ENCODE data around the gene SPRY2. TPM values are rescaled to one million over a fixed set of nuclear protein-coding genes. Genes with fewer than 3 reads are reported as not detected.

SPRY2 gene
- total RNA-seq (2012; rRNA removed) (21.1 and 26.4 TPM in 2 replicates), polyA plus RNA-seq (2012; rRNA removed) (47.9 and 53.9 TPM in 2 replicates), Bru-seq, nascent RNA (percentile 98 among the genes with signal in this experiment), BruChase-seq, experiment 1, labeled RNA remaining after a 6-hour chase (percentile 47 among the genes with signal in this experiment), BruChase-seq, experiment 2, labeled RNA remaining after a 2-hour chase (percentile 58 among the genes with signal in this experiment)
- polyA plus RNA-seq (2012; cell fraction: cytosol; rRNA removed), result 35.5 and 39.0 TPM in 2 replicates
- polyA plus RNA-seq (2012; cell fraction: nucleus; rRNA removed; ENCODE audit: low replicate concordance), result 63.3 and 76.1 TPM in 2 replicates
- long read RNA-seq, transcript SPRY2-201 (2 exons, 2,708 nt), result minor isoform, 5 of 62 reads
- long read RNA-seq, transcript SPRY2-202 (2 exons, 2,111 nt), result major isoform, 43 of 62 reads
- long read RNA-seq, partial matches to known transcripts, result 0 of 62 reads
- long read RNA-seq, other reads (novel, unspliced or antisense), result 14 of 62 reads

GRCh38 chr13:80341101-80341755, at the start of gene SPRY2:
SPRY2 (minus strand) TSS chr13:80341126; CDS start chr13:80337705, 3,421 bp downstream.
- peak within 1 kb of the TSS; percentile 88 for H3K4me3 ChIP-seq (ENCODE audit: insufficient read depth, low read depth, low read length)
- intact Hi-C loops (cut with micrococcal nuclease), result loop anchor here (2.0 to 10.0 kb wide), 4 partner anchors 209 to 916 kb away; no protein-coding TSS in a partner anchor
- peaks cover 0 to 16% of the 10 kb centered on the region in 2 experiments; a peak in 2 of 4 replicates for H3K79me1 ChIP-seq (ENCODE audit: low read depth in 1 of 2, low read length in 2 of 2)
- H3K27ac ChIP-seq (ENCODE audit: insufficient read depth, low read length), result peak within 1 kb of the TSS; percentile 84
- POLR2A ChIA-PET (ENCODE audit: unreplicated experiment), result interaction anchor here (0.6 to 1.0 kb wide), 6 partner anchors 109 to 631 kb away, joined by 3 to 9 read pairs (median 3); no protein-coding TSS in a partner anchor
- ATAC-seq (ENCODE audit: low read depth), result peak; percentile 80
- H4K5ac ChIP-seq (ENCODE audit: low read depth, low read length), result peak within 1 kb of the TSS; percentile 73
- DNase-seq, result peak; percentile 96
- H2BK120ac ChIP-seq (ENCODE audit: low read depth, low read length), result peak within 1 kb of the TSS; percentile 74
- H4K8ac ChIP-seq (ENCODE audit: low read depth in 2 of 2, low read length in 2 of 2), result peak within 1 kb of the TSS; percentile 78 to 85
- peak within 1 kb of the TSS; percentile 88 for H3K4ac ChIP-seq (ENCODE audit: low read depth, low read length)
- peak within 1 kb of the TSS; percentile 50; the same call in 1 of the 3 replicates for H2BK15ac ChIP-seq (ENCODE audit: low read depth, low read length)
- peaks cover 10% of the 10 kb centered on the region for H3K4me1 ChIP-seq (ENCODE audit: control insufficient read depth, insufficient read depth, low read length)
- BruUV-seq (replicated peaks), result no TSS peak
- no peaks in the 10 kb centered on the region for H3K9me3 ChIP-seq (ENCODE audit: control insufficient read depth, insufficient read depth, low read length)
- H3K14ac ChIP-seq (replicated peaks; ENCODE audit: low read depth, low read length), result peak within 1 kb of the TSS; percentile 92
- WGBS, 2 experiments (ENCODE audit: extremely low coverage in 2 of 2, insufficient read length in 1 of 2), result 0% methylated on average over 25 of the region's 54 CpGs; no CpG with 5 or more reads in 1 of the 2 experiments
- H3K4me2 ChIP-seq (ENCODE audit: low read depth, low read length), result peak within 1 kb of the TSS; percentile 90
- peak within 1 kb of the TSS; percentile 91 for H2BK5ac ChIP-seq (ENCODE audit: low read depth, low read length, poor library complexity, severe bottlenecking)
- H3K9ac ChIP-seq (ENCODE audit: low read depth, low read length), result peak within 1 kb of the TSS; percentile 99
- H3K23ac ChIP-seq (ENCODE audit: low read depth, low read length), result peak within 1 kb of the TSS; percentile 91
- peaks cover 38% of the 10 kb centered on the region for H4K20me1 ChIP-seq (ENCODE audit: insufficient read depth, low read length)
- H3K56ac ChIP-seq (ENCODE audit: extremely low read depth, insufficient read depth, low read length), result peak within 1 kb of the TSS; percentile 97
- peaks cover 11% of the 10 kb centered on the region for H3K36me3 ChIP-seq (ENCODE audit: control insufficient read depth, insufficient read depth, low read length)
- H2BK20ac ChIP-seq (ENCODE audit: low read depth, low read length), result peak within 1 kb of the TSS; percentile 77
- peaks cover 11% of the 10 kb centered on the region for H3K9me1 ChIP-seq (ENCODE audit: insufficient read depth, low read length)
- peak within 1 kb of the TSS; percentile 86 for H2AFZ ChIP-seq (replicated peaks; ENCODE audit: low read length, poor library complexity)
- peak within 1 kb of the TSS; percentile 60 for H4K91ac ChIP-seq (ENCODE audit: insufficient read depth, low read depth, low read length)
- peak within 1 kb of the TSS; percentile 88 for H2AK9ac ChIP-seq (replicated peaks; ENCODE audit: low read depth, low read length, poor library complexity)
- dilution Hi-C loops (cut with HindIII; ENCODE audit: low sequenced_read_pairs, unreplicated experiment), result no loop called here
- peak within 1 kb of the TSS; percentile 49; the same call in 1 of the 2 replicates for H2AK5ac ChIP-seq (ENCODE audit: low read depth, low read length)
- no peaks in the 10 kb centered on the region for H3K27me3 ChIP-seq (ENCODE audit: control insufficient read depth, insufficient read depth, low read length)
- in situ Hi-C loops (cut with MboI; ENCODE audit: low sequenced_read_pairs), result loop anchor here (25.0 kb wide), 1 partner anchor 929 kb away; the partner anchor contains the start of gene RBM26
- CTCF ChIA-PET, result interaction anchor here (0.6 to 1.8 kb wide), 4 partner anchors 19 to 918 kb away, joined by 3 to 5 read pairs (median 4); no protein-coding TSS in a partner anchor
- H3K18ac ChIP-seq (ENCODE audit: low read depth, low read length), result peak within 1 kb of the TSS; percentile 88
- TF ChIP-seq RAD21 (IDR thresholded peaks at IDR 0.05; ENCODE audit: low read length), result no peak
- TF ChIP-seq CHD1 (IDR thresholded peaks at IDR 0.05; ENCODE audit: low read depth, low read length), result peak; percentile 81; the same call in 1 of the 2 replicates
- TF ChIP-seq RCOR1 (IDR thresholded peaks at IDR 0.05; ENCODE audit: insufficient replicate concordance, low read length), result no peak
- TF ChIP-seq ELK1 (IDR thresholded peaks at IDR 0.05; ENCODE audit: borderline replicate concordance, low read depth, low read length), result no peak
- no peak for TF ChIP-seq SMC3 (IDR thresholded peaks at IDR 0.05; ENCODE audit: low read depth, low read length)
- TF ChIP-seq USF2 (IDR thresholded peaks at IDR 0.05; ENCODE audit: low read depth, low read length), result peak; percentile 22; the same call in 1 of the 2 replicates
- peak; percentile 83 for TF ChIP-seq MAZ (IDR thresholded peaks at IDR 0.05; ENCODE audit: borderline replicate concordance, low read depth, low read length)
- TF ChIP-seq MAFK (IDR thresholded peaks at IDR 0.05; ENCODE audit: low read depth, low read length), result no peak
- TF ChIP-seq MXI1 (IDR thresholded peaks at IDR 0.05; ENCODE audit: borderline replicate concordance, low read depth, low read length), result peak; percentile 63; the same call in 1 of the 2 replicates
- TF ChIP-seq CTCF (conservative IDR thresholded peaks at IDR 0.05; ENCODE audit: low read depth, low read length), result 0 out of 2 replicates have a peak, but pooled peaks have one; percentile 15
